ENCODE results near the gene AGPAT4.

- no peak for TF ChIP-seq CTCF (IDR thresholded peaks at IDR 0.05)
- no peak for TF ChIP-seq EP300 (IDR thresholded peaks at IDR 0.05)
These were observed 134.5 kb downstream of the AGPAT4 start for GRCh38 chr6:161139304-161139765.
